ENCODE data around the gene LDHAL6B.
"Not testable (repeated sequence)": the region's sequence is repeated elsewhere in the genome, so short reads cannot be mapped to it uniquely, and the experiment has no call there.

Gene LDHAL6B

GRCh38 chr15:59206623-59207183, at the start of gene LDHAL6B:
LDHAL6B (plus strand) TSS chr15:59206843; CDS start chr15:59206941, 98 bp downstream.
- no peak within 1 kb of the TSS for H3K4me3 ChIP-seq (ENCODE audit: low read depth, low read length)
- no peak for TF ChIP-seq CTCF (IDR thresholded peaks at IDR 0.05; ENCODE audit: borderline replicate concordance, insufficient read depth, low read depth, low read length)

- no peak overlapping the region for H3K4me3 ChIP-seq (ENCODE audit: low read depth, low read length)
- no peak for TF ChIP-seq CTCF (IDR thresholded peaks at IDR 0.05; ENCODE audit: borderline replicate concordance, insufficient read depth, low read depth, low read length)
Measured at GRCh38 chr15:59157396-59157795, 49.2 kb upstream of the LDHAL6B start.

GRCh38 chr15:59157840-59158700, 48.6 kb upstream of the LDHAL6B start:
- TF ChIP-seq CTCF (IDR thresholded peaks at IDR 0.05; ENCODE audit: borderline replicate concordance, insufficient read depth, low read depth, low read length), result no peak
- no peak overlapping the region for H3K4me3 ChIP-seq (ENCODE audit: low read depth, low read length)

GRCh38 chr15:59158701-59159034, 48.0 kb upstream of the LDHAL6B start:
- no peak overlapping the region for H3K4me3 ChIP-seq (ENCODE audit: low read depth, low read length)
- TF ChIP-seq CTCF (IDR thresholded peaks at IDR 0.05; ENCODE audit: borderline replicate concordance, insufficient read depth, low read depth, low read length), result no peak

GRCh38 chr15:59159210-59159609, 47.4 kb upstream of the LDHAL6B start:
- H3K4me3 ChIP-seq (ENCODE audit: low read depth, low read length), result no peak overlapping the region
- TF ChIP-seq CTCF (IDR thresholded peaks at IDR 0.05; ENCODE audit: borderline replicate concordance, insufficient read depth, low read depth, low read length), result no peak

- peak; percentile 38; the same call in 1 of the 2 replicates for TF ChIP-seq CTCF (IDR thresholded peaks at IDR 0.05; ENCODE audit: borderline replicate concordance, insufficient read depth, low read depth, low read length)
- no peak overlapping the region for H3K4me3 ChIP-seq (ENCODE audit: low read depth, low read length)
Measured at GRCh38 chr15:59160880-59161593, 45.6 kb upstream of the LDHAL6B start.

GRCh38 chr15:59162080-59162479, 44.6 kb upstream of the LDHAL6B start:
- not testable (repeated sequence) for H3K4me3 ChIP-seq (ENCODE audit: low read depth, low read length)
